Astrocyte of the spinal cord (primary cell): ENCODE data around the gene CACNA1C.

Experiments
- DNase-seq: peaks from one replicate; pipeline ENCODE4 v3.0.0; 2011; ENCODE audit warnings: low read depth, low spot score
- H3K4me3 ChIP-seq: 2 replicates; pipeline ENCODE4 v1.5.1; 2011; ENCODE audit warnings: low read depth, mild to moderate bottlenecking, low read length, moderate library complexity
- in situ Hi-C: cut with HindIII; loops from 2 replicates; pipeline ENCODE4 v1.10.0; 2017; ENCODE audit warnings: low sequenced_read_pairs
- TF ChIP-seq, protein P1 (sequence below): IDR thresholded peaks from 2 replicates; pipeline ENCODE4 v1.5.1; 2012; ENCODE audit warnings: low read depth, mild to moderate bottlenecking, low read length, inconsistent platforms

Gene CACNA1C

DNA sequence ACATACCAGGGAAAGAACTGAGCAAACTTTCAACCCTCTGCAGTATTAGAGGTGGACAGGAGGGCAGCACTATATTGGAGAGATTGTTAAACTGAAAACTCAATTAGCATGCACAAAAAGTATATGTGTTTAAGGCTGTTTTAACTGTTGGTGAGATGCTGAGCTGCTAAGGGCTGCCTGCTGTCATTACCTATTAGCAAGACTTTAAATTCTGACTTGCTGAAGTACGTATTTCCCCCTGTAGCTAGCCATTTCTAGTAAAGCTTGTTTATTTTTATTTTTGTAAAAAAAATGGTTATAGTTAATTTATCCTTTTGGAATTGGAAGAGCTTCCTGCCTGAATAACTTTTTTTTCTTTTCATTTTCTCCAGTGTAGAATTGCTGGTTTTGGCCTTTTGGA lies 92.2 kb downstream of the CACNA1C start:
- in situ Hi-C loops, result no loop called here
- TF ChIP-seq, protein P1, sequence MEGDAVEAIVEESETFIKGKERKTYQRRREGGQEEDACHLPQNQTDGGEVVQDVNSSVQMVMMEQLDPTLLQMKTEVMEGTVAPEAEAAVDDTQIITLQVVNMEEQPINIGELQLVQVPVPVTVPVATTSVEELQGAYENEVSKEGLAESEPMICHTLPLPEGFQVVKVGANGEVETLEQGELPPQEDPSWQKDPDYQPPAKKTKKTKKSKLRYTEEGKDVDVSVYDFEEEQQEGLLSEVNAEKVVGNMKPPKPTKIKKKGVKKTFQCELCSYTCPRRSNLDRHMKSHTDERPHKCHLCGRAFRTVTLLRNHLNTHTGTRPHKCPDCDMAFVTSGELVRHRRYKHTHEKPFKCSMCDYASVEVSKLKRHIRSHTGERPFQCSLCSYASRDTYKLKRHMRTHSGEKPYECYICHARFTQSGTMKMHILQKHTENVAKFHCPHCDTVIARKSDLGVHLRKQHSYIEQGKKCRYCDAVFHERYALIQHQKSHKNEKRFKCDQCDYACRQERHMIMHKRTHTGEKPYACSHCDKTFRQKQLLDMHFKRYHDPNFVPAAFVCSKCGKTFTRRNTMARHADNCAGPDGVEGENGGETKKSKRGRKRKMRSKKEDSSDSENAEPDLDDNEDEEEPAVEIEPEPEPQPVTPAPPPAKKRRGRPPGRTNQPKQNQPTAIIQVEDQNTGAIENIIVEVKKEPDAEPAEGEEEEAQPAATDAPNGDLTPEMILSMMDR, result no peak
- no peak overlapping the region for H3K4me3 ChIP-seq
- no peak for DNase-seq

DNA sequence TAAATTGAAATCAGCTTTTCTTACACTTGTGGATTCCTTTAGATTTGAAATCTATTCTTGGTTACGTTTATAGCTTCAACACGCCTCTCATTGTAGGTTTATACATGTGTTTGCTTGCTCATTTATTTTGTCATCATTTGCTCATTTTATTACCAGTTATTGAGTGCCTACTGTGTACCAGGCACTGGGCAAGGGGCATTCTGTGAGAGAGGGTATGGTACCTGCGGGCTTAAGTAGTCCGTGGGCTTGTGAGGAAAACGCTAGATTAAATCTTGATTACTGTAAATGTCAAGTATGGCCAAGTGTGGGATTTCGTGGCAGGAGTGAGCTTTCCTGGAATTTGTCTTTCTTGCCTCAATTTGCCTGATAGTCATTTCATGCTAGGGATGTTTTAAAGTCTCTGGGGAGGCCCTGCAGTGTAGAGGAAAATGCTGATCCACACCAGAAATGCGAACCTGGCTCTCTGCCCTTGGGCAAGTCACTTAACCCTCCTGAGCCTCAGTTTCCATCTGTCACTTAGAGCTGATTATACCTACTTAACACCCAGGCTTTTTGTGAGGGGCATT lies 92.7 kb downstream of the CACNA1C start:
- TF ChIP-seq, protein P1, result no peak
- no peak overlapping the region for H3K4me3 ChIP-seq
- in situ Hi-C loops, result no loop called here

DNA sequence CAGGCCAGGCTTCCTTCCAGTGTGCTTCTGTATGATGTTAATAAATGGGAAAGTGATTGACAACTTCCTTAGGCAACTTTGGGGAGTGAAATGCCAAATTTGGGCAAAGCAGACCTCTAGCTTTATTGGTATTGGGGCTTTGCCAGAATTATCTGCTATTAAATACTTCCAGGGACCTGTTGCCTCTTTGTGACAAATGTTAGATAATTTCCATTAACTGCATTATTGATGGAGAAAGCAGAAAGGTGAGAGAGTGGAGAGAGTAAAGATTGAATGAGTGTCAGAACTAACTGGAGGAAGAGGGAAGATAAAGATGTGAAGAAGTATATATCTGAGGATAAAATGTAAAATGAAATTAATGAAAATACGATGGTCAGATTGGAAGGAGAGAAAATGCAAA lies 94.5 kb downstream of the CACNA1C start:
- no peak overlapping the region for H3K4me3 ChIP-seq
- in situ Hi-C loops, result no loop called here
- no peak for DNase-seq
- TF ChIP-seq, protein P1, result no peak

More for the DNA sequence above, 92.7 kb downstream of the CACNA1C start:
- DNase-seq, result no peak

DNA sequence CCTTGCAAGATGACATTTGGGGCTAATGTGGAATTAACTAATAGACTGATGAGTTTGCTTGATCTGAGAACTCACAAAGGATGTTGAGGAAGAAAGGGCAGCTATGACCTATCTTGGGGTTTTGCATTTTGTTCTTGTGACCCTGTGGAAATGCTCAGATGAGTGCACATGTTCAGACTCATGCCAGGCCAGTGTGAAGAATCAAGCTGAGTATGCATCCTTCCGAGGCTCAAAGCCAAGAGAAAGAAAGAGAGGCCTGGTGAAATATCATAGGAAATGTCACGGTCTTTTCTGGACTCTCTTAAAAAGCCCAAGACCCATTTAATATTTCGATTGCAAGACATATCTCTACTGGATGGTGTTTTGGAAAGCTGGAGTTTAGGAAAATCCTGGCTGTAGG lies 96.3 kb downstream of the CACNA1C start:
- in situ Hi-C loops, result no loop called here
- DNase-seq, result no peak
- no peak overlapping the region for H3K4me3 ChIP-seq
- TF ChIP-seq, protein P1, result no peak

DNA sequence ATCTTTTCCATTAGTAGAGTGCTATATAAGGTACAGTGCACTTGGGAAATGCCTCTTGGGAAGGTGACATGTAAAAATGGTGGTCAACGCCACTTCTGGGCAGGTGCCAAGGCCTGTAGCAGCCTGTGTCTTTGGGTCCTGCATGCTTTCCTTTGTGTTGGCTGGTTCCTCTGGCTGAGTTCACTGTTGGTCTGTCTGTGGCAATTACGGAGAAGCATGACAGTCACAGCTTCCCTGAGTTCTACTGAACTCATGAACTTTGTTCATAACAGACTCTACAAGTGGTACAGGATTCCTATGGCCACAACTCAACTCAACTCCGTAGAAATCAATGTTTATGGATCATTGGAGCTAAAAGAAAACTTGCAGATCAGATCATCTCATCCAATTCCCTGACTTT lies 98.0 kb downstream of the CACNA1C start:
- TF ChIP-seq, protein P1, result no peak
- DNase-seq, result no peak
- H3K4me3 ChIP-seq, result no peak overlapping the region
- in situ Hi-C loops, result no loop called here

DNA sequence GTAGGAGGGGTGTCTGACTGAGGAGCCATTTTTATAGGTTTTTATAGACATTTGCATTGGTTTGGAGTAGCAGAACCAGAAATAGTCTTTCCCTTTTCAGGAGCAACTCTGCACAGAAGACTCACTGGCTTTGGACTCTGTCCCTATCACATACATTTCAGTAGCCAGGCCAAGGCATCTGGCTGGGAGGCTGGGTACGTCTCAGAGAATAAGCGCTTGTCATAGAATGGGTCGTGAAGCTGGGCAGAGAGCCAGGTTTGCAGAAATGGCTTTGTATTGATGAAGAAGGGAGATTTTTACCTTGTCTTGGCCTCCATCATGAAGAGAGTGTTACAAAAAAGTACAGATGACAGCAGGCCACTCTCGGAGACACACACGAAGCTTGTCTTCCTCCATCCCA lies 98.6 kb downstream of the CACNA1C start:
- in situ Hi-C loops, result no loop called here
- no peak overlapping the region for H3K4me3 ChIP-seq
- TF ChIP-seq, protein P1, result no peak
- DNase-seq, result no peak

DNA sequence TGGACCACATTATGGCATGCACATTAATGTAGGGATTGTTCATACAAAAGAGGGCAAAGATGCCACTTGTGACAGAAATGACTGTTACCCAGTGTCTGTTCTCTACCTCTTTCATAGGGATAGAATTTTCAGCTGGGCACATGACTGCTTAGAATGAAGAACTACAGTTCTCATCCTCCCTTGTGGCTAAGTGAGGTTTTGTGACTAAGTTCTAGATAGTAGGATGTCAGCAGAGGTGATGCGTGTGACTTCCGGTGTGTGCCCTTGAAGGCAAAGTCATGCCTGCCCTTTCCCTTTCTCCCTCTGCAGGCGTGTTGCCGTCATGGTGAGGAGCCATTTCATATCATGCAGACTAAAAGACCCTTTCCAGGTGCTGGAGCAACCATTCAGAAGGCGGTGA lies 99.3 kb downstream of the CACNA1C start:
- in situ Hi-C loops, result no loop called here
- TF ChIP-seq, protein P1, result no peak
- DNase-seq, result no peak
- no peak overlapping the region for H3K4me3 ChIP-seq
